Caco-2 (cell line): ENCODE data around the gene SLC6A13. TPM values are rescaled to one million over a fixed set of nuclear protein-coding genes. Genes with fewer than 3 reads are reported as not detected.

Experiments used
- BruUV-seq: library from RNA; stranded (reverse); fragments of 400-500 nt; replicated peaks from 2 replicates; lab custom pipeline; 2021; lab: Mats Ljungman, UMichigan
- CTCF ChIA-PET: fragments of 300-600 bp; sonication (Branson Sonifier 250); formaldehyde crosslinking; loops from one replicate; lab custom pipeline; 2022; ENCODE audit warnings: antibody characterized with exemption; lab: Charles Lee
- POLR2A ChIA-PET: fragments of 300-600 bp; sonication (Branson Sonifier 250); formaldehyde crosslinking; loops from one replicate; lab custom pipeline; 2022; ENCODE audit warnings: antibody characterized with exemption; lab: Charles Lee
- DNase-seq, 2 experiments: peaks; one replicate each; pipeline versions ENCODE4 v3.0.0 to v3.0.0-alpha.2; 2020 to 2022
- H3K27me3 ChIP-seq: replicated peaks from 2 replicates; pipeline ENCODE4 v1.6.0; 2011; ENCODE audit warnings: low read length; ENCODE audit not compliant: control insufficient read depth, insufficient read depth
- H3K36me3 ChIP-seq: 2 replicates; pipeline ENCODE4 v1.5.1; 2011; ENCODE audit warnings: low read length; ENCODE audit not compliant: control insufficient read depth, insufficient read depth
- H3K4me1 ChIP-seq: fragments of 250-450 bp; sonication (Bioruptor Pico); 2 replicates; pipeline ENCODE4 v1.5.1; 2020; ENCODE audit warnings: mild to moderate bottlenecking
- H3K4me3 ChIP-seq: 2 replicates; pipeline ENCODE4 v1.5.1; 2011; ENCODE audit warnings: low read depth, mild to moderate bottlenecking, control low read depth, low read length
- H3K9me3 ChIP-seq: fragments of 250-450 bp; sonication (Bioruptor Pico); 2 replicates; pipeline ENCODE4 v1.5.1; 2020; ENCODE audit warnings: mild to moderate bottlenecking, moderate library complexity
- H3K27ac Mint-ChIP-seq: one replicate; pipeline ENCODE4 v1.8.0; 2022; ENCODE audit warnings: mixed read lengths; ENCODE audit not compliant: unreplicated experiment
- H3K27me3 Mint-ChIP-seq: one replicate; pipeline ENCODE4 v1.8.0; 2022; ENCODE audit warnings: mixed read lengths; ENCODE audit not compliant: insufficient read depth, unreplicated experiment
- H3K36me3 Mint-ChIP-seq: one replicate; pipeline ENCODE4 v1.8.0; 2022; ENCODE audit warnings: mild to moderate bottlenecking, mixed read lengths; ENCODE audit not compliant: insufficient read depth, unreplicated experiment
- H3K4me1 Mint-ChIP-seq: one replicate; pipeline ENCODE4 v1.8.0; 2022; ENCODE audit warnings: low read depth, mixed read lengths; ENCODE audit not compliant: unreplicated experiment
- H3K4me3 Mint-ChIP-seq: one replicate; pipeline ENCODE4 v1.8.0; 2022; ENCODE audit warnings: mild to moderate bottlenecking, moderate library complexity, mixed read lengths; ENCODE audit not compliant: unreplicated experiment
- H3K9me3 Mint-ChIP-seq: one replicate; pipeline ENCODE4 v1.8.0; 2022; ENCODE audit warnings: mixed read lengths; ENCODE audit not compliant: unreplicated experiment
- intact Hi-C: fragments of 100-400 bp; cut with micrococcal nuclease; formaldehyde crosslinking; loops from one replicate; pipeline ENCODE4 v1.10.0; 2022; ENCODE audit not compliant: unreplicated experiment
- total RNA-seq: library from RNA; stranded (reverse); gene quantifications from 2 replicates; pipeline ENCODE4 v1.2.3, GENCODE V29; 2022
- TF ChIP-seq, protein P1 (sequence below), 2 experiments: fragments of 200-600 bp in 1 of 2; IDR thresholded peaks; 1 replicate in 1 of 2; 2 replicates in 1 of 2; pipeline versions ENCODE4 v1.5.1 to v1.8.0; 2011 to 2022; ENCODE audit warnings: antibody characterized with exemption in 1 of 2, control low read depth in 1 of 2, inconsistent platforms in 1 of 2, low read depth in 1 of 2, low read length in 1 of 2, mild to moderate bottlenecking in 1 of 2, moderate library complexity in 1 of 2; ENCODE audit not compliant: insufficient read depth in 1 of 2, severe bottlenecking in 1 of 2, unreplicated experiment in 1 of 2

SLC6A13 gene
- total RNA-seq, 1 experiment from 2014 or later = 1.0 TPM

DNA sequence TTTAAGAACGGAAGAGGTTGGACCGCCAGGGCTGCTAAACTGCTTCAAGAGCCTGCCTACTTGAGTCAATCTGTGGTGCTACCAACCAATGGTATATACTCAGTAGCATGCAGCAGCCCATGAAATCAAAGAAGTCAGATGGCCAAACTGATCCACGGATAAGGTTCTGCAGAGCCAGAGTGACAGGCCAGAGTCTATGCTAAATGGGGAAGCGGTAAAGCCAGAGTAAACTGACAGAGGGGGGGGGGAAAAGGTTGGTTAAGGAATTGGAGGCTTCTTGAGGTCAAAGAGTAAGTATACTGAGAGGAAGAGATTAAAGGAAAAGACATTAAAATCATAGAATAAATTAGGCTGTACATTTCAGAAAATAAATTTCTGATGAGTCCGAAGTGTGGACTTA, 15.4 kb upstream of the SLC6A13 start:
- intact Hi-C loops = no loop called here
- ChIA-PET POLR2A (no interaction called here), CTCF (no interaction called here)
- H3K9me3 ChIP-seq = no peaks in the 10 kb centered on the region
- TF ChIP-seq, protein P1, sequence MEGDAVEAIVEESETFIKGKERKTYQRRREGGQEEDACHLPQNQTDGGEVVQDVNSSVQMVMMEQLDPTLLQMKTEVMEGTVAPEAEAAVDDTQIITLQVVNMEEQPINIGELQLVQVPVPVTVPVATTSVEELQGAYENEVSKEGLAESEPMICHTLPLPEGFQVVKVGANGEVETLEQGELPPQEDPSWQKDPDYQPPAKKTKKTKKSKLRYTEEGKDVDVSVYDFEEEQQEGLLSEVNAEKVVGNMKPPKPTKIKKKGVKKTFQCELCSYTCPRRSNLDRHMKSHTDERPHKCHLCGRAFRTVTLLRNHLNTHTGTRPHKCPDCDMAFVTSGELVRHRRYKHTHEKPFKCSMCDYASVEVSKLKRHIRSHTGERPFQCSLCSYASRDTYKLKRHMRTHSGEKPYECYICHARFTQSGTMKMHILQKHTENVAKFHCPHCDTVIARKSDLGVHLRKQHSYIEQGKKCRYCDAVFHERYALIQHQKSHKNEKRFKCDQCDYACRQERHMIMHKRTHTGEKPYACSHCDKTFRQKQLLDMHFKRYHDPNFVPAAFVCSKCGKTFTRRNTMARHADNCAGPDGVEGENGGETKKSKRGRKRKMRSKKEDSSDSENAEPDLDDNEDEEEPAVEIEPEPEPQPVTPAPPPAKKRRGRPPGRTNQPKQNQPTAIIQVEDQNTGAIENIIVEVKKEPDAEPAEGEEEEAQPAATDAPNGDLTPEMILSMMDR (IDR thresholded peaks at IDR 0.05; ENCODE audit: insufficient read depth in 1 of 2, low read depth in 1 of 2, low read length in 1 of 2, severe bottlenecking in 1 of 2, unreplicated experiment in 1 of 2) = no peak
- H3K4me1 ChIP-seq = peaks cover 12% of the 10 kb centered on the region
- Mint-ChIP-seq H3K27me3 (no peaks in the 10 kb centered on the region), H3K9me3 (peaks cover 30% of the 10 kb centered on the region), H3K4me1 (peaks cover 22% of the 10 kb centered on the region), H3K36me3 (peaks cover 12% of the 10 kb centered on the region), H3K27ac (no peak overlapping the region), H3K4me3 (no peak overlapping the region)
- H3K27me3 ChIP-seq = no peaks in the 10 kb centered on the region
- no peaks in the 10 kb centered on the region for H3K36me3 ChIP-seq
- no TSS peak for BruUV-seq
- H3K4me3 ChIP-seq = no peak overlapping the region
- no peak for DNase-seq

DNA sequence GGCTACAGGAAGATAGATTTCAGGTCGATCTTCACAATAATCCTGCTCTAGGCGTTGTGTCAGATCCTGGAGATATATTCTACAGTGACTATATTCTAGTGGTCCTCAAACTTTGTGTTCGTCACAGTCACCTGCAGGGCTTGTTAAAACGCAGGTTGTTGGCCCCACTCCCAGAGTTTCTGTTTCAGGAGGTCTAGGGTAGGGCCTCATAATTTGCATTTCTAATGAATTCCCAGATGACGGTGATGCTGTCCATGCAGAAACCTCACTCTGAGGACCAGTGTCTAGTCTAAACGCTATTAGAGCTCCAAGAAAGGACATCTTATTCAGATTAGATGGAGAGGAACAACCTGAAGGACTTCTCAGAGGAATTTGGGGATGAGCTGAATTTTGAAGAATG, 13.2 kb upstream of the SLC6A13 start:
- Mint-ChIP-seq H3K4me3 (no peak overlapping the region), H3K27ac (no peak overlapping the region), H3K9me3 (peaks cover 30% of the 10 kb centered on the region), H3K4me1 (peaks cover 22% of the 10 kb centered on the region), H3K36me3 (peaks cover 8% of the 10 kb centered on the region), H3K27me3 (no peaks in the 10 kb centered on the region)
- peaks cover 12% of the 10 kb centered on the region for H3K4me1 ChIP-seq
- no peaks in the 10 kb centered on the region for H3K9me3 ChIP-seq
- CTCF ChIA-PET = no interaction called here
- DNase-seq = no peak
- TF ChIP-seq, protein P1 (IDR thresholded peaks at IDR 0.05; ENCODE audit: insufficient read depth in 1 of 2, low read depth in 1 of 2, low read length in 1 of 2, severe bottlenecking in 1 of 2, unreplicated experiment in 1 of 2) = no peak
- POLR2A ChIA-PET = interaction anchor here (0.6 kb wide), 1 partner anchor 1509 kb away, joined by 3 read pairs; no protein-coding TSS in a partner anchor
- H3K36me3 ChIP-seq = no peaks in the 10 kb centered on the region
- BruUV-seq = no TSS peak
- H3K4me3 ChIP-seq = no peak overlapping the region
- H3K27me3 ChIP-seq = no peaks in the 10 kb centered on the region
- intact Hi-C loops = no loop called here

DNA sequence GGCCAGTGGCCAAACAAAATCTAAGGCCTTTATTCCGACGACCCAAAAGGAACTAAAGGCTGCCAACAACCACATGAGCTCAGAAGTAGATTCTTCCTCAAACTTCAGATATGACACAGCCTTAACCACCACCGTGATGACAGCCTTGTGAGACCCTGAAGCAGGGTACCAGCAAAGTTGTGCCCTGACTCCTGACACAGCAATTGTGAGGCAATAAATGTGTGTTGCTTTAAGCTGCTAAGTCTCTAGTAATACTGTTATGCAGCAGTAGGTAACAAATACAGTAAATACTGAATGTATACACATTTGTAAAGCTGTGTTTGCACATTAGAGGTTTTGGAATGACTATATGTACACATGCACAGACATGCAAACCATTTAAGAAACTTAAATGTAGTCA, 10.7 kb upstream of the SLC6A13 start:
- no TSS peak for BruUV-seq
- Mint-ChIP-seq H3K36me3 (peaks cover 13% of the 10 kb centered on the region), H3K4me1 (peaks cover 22% of the 10 kb centered on the region), H3K4me3 (no peak overlapping the region), H3K9me3 (peaks cover 28% of the 10 kb centered on the region), H3K27ac (no peak overlapping the region), H3K27me3 (peaks cover 4% of the 10 kb centered on the region)
- ChIA-PET POLR2A (no interaction called here), CTCF (no interaction called here)
- DNase-seq = no peak
- Histone ChIP-seq H3K4me1 (peaks cover 12% of the 10 kb centered on the region), H3K4me3 (no peak overlapping the region), H3K27me3 (no peaks in the 10 kb centered on the region), H3K36me3 (no peaks in the 10 kb centered on the region), H3K9me3 (no peaks in the 10 kb centered on the region)
- intact Hi-C loops = no loop called here
- TF ChIP-seq, protein P1 (IDR thresholded peaks at IDR 0.05; ENCODE audit: insufficient read depth in 1 of 2, low read depth in 1 of 2, low read length in 1 of 2, severe bottlenecking in 1 of 2, unreplicated experiment in 1 of 2) = no peak
